GM18907 (cell line): ENCODE measurements around the gene GPN1.
"Not testable (repeated sequence)": the region's sequence is repeated elsewhere in the genome, so short reads cannot be mapped to it uniquely, and the experiment has no call there.

Source experiments
- ATAC-seq: cut with Tn5 transposase; IDR thresholded peaks from one replicate; pipeline ENCODE4 v1.9.1; 2021; ENCODE audit warnings: mild to moderate bottlenecking, moderate library complexity; ENCODE audit not compliant: unreplicated experiment

Gene GPN1

GRCh38 chr2:27628767-27629709 is at the start of gene GPN1, which contains the start of gene CCDC121:
Gene GPN1 (plus strand): TSS chr2:27629050. CDS start chr2:27629059, 9 bp downstream.
Gene CCDC121 (minus strand): TSS chr2:27629012. CDS start chr2:27627799, 1,213 bp downstream.
- ATAC-seq = peak; percentile 98

- ATAC-seq = no peak
These were observed 47.3 kb upstream of the GPN1 start for GRCh38 chr2:27581417-27582128.

GRCh38 chr2:27582129-27582694 is 46.6 kb upstream of the GPN1 start:
- ATAC-seq = no peak

- ATAC-seq = peak; percentile 95
These were observed 46.0 kb upstream of the GPN1 start, which contains the start of gene ZNF512 for GRCh38 chr2:27582695-27583389. Gene ZNF512 (plus strand): TSS chr2:27583042. CDS start chr2:27583113, 71 bp downstream.

- ATAC-seq = peak; percentile 13
These were observed 45.4 kb upstream of the GPN1 start for GRCh38 chr2:27583390-27583915.

- no peak for ATAC-seq
These were observed 44.3 kb upstream of the GPN1 start for GRCh38 chr2:27584597-27584996.

GRCh38 chr2:27587025-27587424 is 41.8 kb upstream of the GPN1 start:
- ATAC-seq = no peak

GRCh38 chr2:27588308-27588707 is 40.5 kb upstream of the GPN1 start:
- no peak for ATAC-seq

- no peak for ATAC-seq
These were observed 37.1 kb upstream of the GPN1 start for GRCh38 chr2:27591745-27592144.

GRCh38 chr2:27593240-27593639 is 35.6 kb upstream of the GPN1 start:
- ATAC-seq = no peak

GRCh38 chr2:27594020-27594703 is 34.7 kb upstream of the GPN1 start:
- ATAC-seq = not testable (repeated sequence)

GRCh38 chr2:27595412-27595811 is 33.4 kb upstream of the GPN1 start:
- not testable (repeated sequence) for ATAC-seq

GRCh38 chr2:27596627-27597026 is 32.2 kb upstream of the GPN1 start:
- ATAC-seq = no peak

- no peak for ATAC-seq
These were observed 22.2 kb upstream of the GPN1 start for GRCh38 chr2:27606611-27607010.

- ATAC-seq = no peak
These were observed 14.9 kb upstream of the GPN1 start for GRCh38 chr2:27613985-27614384.

- ATAC-seq = no peak
These were observed 13.5 kb upstream of the GPN1 start for GRCh38 chr2:27615316-27615715.

- ATAC-seq = no peak
These were observed 7.3 kb upstream of the GPN1 start for GRCh38 chr2:27621524-27621923.

GRCh38 chr2:27622921-27623384 is 5.9 kb upstream of the GPN1 start:
- ATAC-seq = no peak

GRCh38 chr2:27624943-27625342 is 3.9 kb upstream of the GPN1 start:
- no peak for ATAC-seq

- ATAC-seq = not testable (repeated sequence)
These were observed 2.5 kb upstream of the GPN1 start for GRCh38 chr2:27626323-27626722.
